Duodenal mucosa (tissue), 2 donors: Measurements from ENCODE around the gene HIC2.
"Not testable (repeated sequence)": the region's sequence is repeated elsewhere in the genome, so short reads cannot be mapped to it uniquely, and the experiment has no call there.

Experiments used
- H3K27ac ChIP-seq: one replicate; pipeline ENCODE4 v1.7.0; 2013; ENCODE audit warnings: low read depth, low read length
- H3K27me3 ChIP-seq, 2 donors: one replicate each; pipeline ENCODE4 v1.7.0; 2013; ENCODE audit warnings: low read length in 2 of 2, control low read depth in 1 of 2; ENCODE audit not compliant: insufficient read depth in 2 of 2, control insufficient read depth in 1 of 2
- H3K36me3 ChIP-seq, 2 donors: one replicate each; pipeline ENCODE4 v1.7.0; 2013; ENCODE audit warnings: low read length in 2 of 2, control low read depth in 1 of 2; ENCODE audit not compliant: insufficient read depth in 2 of 2, control insufficient read depth in 1 of 2
- H3K4me1 ChIP-seq, 2 donors: one replicate each; pipeline ENCODE4 v1.7.0; 2013; ENCODE audit warnings: low read length in 2 of 2, control low read depth in 1 of 2; ENCODE audit not compliant: insufficient read depth in 2 of 2, control insufficient read depth in 1 of 2
- H3K4me3 ChIP-seq, 2 donors: one replicate each; pipeline ENCODE4 v1.7.0; 2013; ENCODE audit warnings: low read length in 2 of 2, low read depth in 1 of 2
- H3K9ac ChIP-seq, 2 donors: one replicate each; pipeline ENCODE4 v1.7.0; 2013; ENCODE audit warnings: low read length in 2 of 2, low read depth in 1 of 2
- H3K9me3 ChIP-seq, 2 donors: one replicate each; pipeline ENCODE4 v1.7.0; 2013; ENCODE audit warnings: low read length in 2 of 2, control low read depth in 1 of 2; ENCODE audit not compliant: control insufficient read depth in 1 of 2

The HIC2 gene

DNA sequence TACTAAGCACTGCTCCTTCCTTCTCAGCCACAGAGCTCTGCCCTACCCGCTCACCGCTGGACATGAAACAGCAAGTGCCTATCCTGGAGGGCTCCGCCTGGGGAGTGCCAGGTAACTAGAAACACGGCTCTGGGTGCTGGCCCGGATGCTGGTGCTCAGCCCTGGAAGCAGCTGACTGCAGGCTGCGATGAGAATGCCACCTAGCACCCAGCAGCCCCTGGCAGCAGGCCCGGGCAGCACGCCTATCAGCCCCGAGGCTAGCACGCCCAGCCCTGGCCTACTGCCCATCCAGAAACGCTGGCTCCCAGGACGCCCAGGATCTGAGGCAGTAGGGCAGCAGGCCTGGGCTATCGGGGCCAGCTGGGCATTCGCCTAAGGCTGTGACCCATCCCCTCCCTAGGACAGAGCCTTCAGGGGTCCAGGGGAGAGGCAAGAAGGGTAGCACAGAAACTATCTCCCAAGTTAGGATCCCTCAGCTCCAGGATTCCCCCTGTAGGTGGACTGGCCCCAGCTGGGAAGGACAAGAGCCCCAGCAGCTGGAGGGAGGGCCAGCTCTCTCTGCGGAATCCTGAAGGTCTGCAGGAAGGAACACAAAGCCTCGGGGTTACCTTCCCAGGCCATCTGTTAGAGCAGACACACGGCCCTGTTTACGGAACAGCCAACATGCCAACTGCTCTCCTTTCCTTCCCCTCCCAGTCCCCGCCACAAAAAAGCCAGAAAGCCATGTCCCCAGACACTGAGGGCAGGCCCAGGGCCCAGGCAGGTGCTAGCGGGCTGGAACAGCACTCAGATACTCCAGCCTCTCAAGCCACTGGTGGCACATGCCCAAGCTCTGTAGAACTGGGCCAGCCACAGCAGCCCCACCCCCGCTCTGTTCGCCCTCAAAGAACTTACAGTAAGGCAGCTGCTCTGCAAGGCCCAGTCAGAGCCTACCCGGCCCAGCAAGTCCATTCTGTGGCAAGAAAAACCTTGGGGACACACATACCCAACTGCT is 76.9 kb downstream of the HIC2 start:
- H3K9ac ChIP-seq, H3K27ac ChIP-seq, H3K4me3 ChIP-seq: not testable (repeated sequence)

DNA sequence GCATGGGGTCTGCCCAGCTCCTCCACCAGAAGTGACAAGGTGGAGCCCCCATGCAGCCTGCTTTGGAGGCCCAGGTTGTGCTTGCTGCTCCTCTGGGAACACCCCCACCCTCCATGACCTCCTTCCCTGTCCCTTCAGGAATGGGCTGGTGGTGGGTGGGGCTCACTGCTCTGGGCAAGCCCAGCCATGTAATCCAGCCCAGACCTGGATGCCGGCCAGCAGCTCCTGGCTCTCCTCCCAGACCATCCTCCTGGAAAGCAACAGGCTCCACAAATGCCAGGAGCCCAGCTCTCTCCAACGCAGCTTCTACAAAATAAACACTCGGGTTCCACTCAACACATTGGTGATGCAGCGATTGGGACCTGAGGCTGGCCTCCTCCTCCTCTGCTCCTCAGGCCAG is 80.8 kb downstream of the HIC2 start:
- H3K4me1 ChIP-seq, H3K27me3 ChIP-seq, H3K9ac ChIP-seq, H3K36me3 ChIP-seq, H3K4me3 ChIP-seq, H3K9me3 ChIP-seq, H3K27ac ChIP-seq: not testable (repeated sequence)

More for the DNA sequence above, 76.9 kb downstream of the HIC2 start:
- not testable (repeated sequence) for H3K36me3 ChIP-seq, H3K4me1 ChIP-seq, H3K27me3 ChIP-seq, H3K9me3 ChIP-seq

DNA sequence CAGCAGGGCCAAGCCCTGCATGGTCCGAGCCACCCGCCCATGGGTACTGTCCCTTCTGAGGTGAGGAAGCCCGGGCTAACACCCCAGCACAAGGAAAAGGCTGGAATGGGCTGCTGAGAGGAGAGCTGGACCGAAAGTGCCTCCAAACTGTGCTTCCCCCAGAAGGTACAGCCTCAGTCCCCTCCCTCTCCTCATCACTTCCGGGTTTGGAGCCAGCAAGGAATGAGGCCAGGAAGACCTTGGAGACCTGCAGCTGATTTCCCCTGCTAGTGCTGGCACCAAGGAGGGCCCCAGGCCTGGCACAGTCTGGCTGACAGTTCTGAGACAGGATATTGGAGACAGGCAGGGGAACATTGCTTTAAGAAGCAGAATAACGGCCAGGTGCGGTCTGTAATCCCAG is 81.3 kb downstream of the HIC2 start:
- not testable (repeated sequence) for H3K4me3 ChIP-seq, H3K9ac ChIP-seq, H3K27me3 ChIP-seq, H3K27ac ChIP-seq, H3K36me3 ChIP-seq, H3K4me1 ChIP-seq, H3K9me3 ChIP-seq

DNA sequence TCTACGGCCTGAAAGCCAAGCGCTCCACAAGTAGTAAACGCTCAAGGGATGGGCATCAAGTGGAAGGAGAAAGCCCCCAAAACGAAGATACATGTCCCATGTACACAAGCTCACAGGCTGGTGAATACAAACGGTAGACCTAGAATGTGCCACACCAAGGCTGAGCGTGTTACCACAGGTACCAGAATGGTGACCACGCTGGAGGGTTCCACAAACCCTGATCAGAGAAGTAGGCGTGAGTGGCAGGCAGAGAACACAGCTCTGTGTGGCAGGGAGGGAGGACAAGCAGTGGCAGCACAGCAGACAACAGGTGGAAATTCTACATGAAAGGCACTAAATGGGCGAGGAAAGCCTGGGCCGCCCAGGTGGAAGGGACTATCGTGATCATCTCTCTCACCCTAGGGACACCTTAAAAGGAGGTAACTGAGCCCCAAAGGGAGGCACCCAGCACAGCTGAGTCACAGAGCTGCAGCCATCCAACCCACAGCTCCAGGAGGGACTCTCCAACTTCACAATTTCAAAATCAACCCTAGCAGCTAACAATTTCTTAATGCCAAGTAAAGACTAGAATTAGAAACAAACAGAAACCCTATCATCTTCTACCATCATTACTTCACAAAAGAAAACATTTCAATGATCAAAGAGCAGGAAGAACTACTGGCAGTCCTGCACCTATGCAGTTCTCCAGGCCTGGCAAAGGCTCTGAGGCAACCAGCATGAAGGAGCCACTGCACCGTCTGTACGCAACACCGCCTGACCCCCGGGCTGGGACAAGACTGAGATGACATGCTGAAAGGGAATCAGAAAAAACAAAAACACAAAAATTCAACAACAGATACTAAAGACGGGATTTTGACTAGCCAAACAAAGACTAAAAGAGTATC is 82.7 kb downstream of the HIC2 start:
- H3K27ac ChIP-seq, H3K4me1 ChIP-seq, H3K36me3 ChIP-seq, H3K9ac ChIP-seq, H3K9me3 ChIP-seq, H3K27me3 ChIP-seq, H3K4me3 ChIP-seq: not testable (repeated sequence)
